DOHH2 (cell line): ENCODE results near the gene DOCK4.

Source experiments
- H3F3A ChIP-seq: fragments of 200-600 bp; sonication (generic), shearing (Covaris generic); 2 replicates; pipeline ENCODE4 v1.6.0; 2016; ENCODE audit warnings: antibody characterized with exemption, mild to moderate bottlenecking; ENCODE audit not compliant: control insufficient read depth, insufficient read depth
- H3K27ac ChIP-seq: fragments of 200-600 bp; sonication (generic); 2 replicates; pipeline ENCODE4 v1.5.1; 2014; ENCODE audit warnings: low read depth, mild to moderate bottlenecking, low read length, moderate library complexity
- H3K27me3 ChIP-seq: fragments of 200-600 bp; sonication (generic); 2 replicates; pipeline ENCODE4 v1.6.1; 2014; ENCODE audit warnings: mild to moderate bottlenecking, low read length, mixed read lengths; ENCODE audit not compliant: control insufficient read depth
- H3K36me3 ChIP-seq: fragments of 200-600 bp; sonication (generic); 2 replicates; pipeline ENCODE4 v1.6.1; 2014; ENCODE audit warnings: mild to moderate bottlenecking, low read length, moderate library complexity, mixed read lengths; ENCODE audit not compliant: control insufficient read depth
- H3K4me1 ChIP-seq: fragments of 200-600 bp; sonication (generic); 2 replicates; pipeline ENCODE4 v1.6.1; 2014; ENCODE audit warnings: mild to moderate bottlenecking, low read length, mixed read lengths; ENCODE audit not compliant: control insufficient read depth
- H3K4me2 ChIP-seq: fragments of 200-600 bp; sonication (generic); 2 replicates; pipeline ENCODE4 v1.6.0; 2014; ENCODE audit warnings: mild to moderate bottlenecking, low read length, moderate library complexity
- H3K4me3 ChIP-seq: fragments of 200-600 bp; sonication (generic); 2 replicates; pipeline ENCODE4 v1.5.1; 2014; ENCODE audit warnings: mild to moderate bottlenecking, low read length, mixed read lengths
- H3K79me2 ChIP-seq: fragments of 200-600 bp; sonication (generic); 2 replicates; pipeline ENCODE4 v1.6.1; 2014; ENCODE audit warnings: mild to moderate bottlenecking, low read length, mixed read lengths; ENCODE audit not compliant: control insufficient read depth
- H3K9me2 ChIP-seq: fragments of 200-600 bp; sonication (generic); replicated peaks from 2 replicates; pipeline ENCODE4 v1.6.1; 2014; ENCODE audit warnings: mild to moderate bottlenecking, low read length, mixed read lengths; ENCODE audit not compliant: control insufficient read depth
- H3K9me3 ChIP-seq: fragments of 200-600 bp; sonication (generic); 2 replicates; pipeline ENCODE4 v1.6.1; 2014; ENCODE audit warnings: antibody characterized with exemption, low read length, mixed read lengths; ENCODE audit not compliant: control insufficient read depth, insufficient read depth
- H4K20me1 ChIP-seq: fragments of 200-600 bp; sonication (generic); 2 replicates; pipeline ENCODE4 v1.6.0; 2014; ENCODE audit warnings: low read depth, mild to moderate bottlenecking, antibody characterized with exemption, low read length, moderate library complexity; ENCODE audit not compliant: control insufficient read depth, insufficient read depth
- EZH2phosphoT487 ChIP-seq: fragments of 200-600 bp; sonication (generic); IDR thresholded peaks from 2 replicates; pipeline ENCODE4 v1.6.1; 2017; ENCODE audit warnings: borderline replicate concordance, mild to moderate bottlenecking, antibody characterized with exemption, low read length, moderate library complexity, mixed read lengths
- TF ChIP-seq, protein P1 (sequence below): fragments of 200-600 bp; sonication (generic); IDR thresholded peaks from one replicate; pipeline ENCODE4 v1.5.1; 2014; ENCODE audit warnings: antibody characterized with exemption, mild to moderate bottlenecking, low read depth, low read length; ENCODE audit not compliant: poor library complexity, severe bottlenecking

The DOCK4 gene

GRCh38 chr7:112197322-112197721, 8.9 kb downstream of the DOCK4 start:
- H3K4me1 ChIP-seq, result peaks cover 3% of the 10 kb centered on the region
- no peak overlapping the region for H3K4me2 ChIP-seq
- H3K27ac ChIP-seq, result no peak overlapping the region
- H3K4me3 ChIP-seq, result no peak overlapping the region
- no peaks in the 10 kb centered on the region for H3K36me3 ChIP-seq
- no peaks in the 10 kb centered on the region for H3K79me2 ChIP-seq
- no peak for TF ChIP-seq EZH2phosphoT487
- TF ChIP-seq, protein P1, sequence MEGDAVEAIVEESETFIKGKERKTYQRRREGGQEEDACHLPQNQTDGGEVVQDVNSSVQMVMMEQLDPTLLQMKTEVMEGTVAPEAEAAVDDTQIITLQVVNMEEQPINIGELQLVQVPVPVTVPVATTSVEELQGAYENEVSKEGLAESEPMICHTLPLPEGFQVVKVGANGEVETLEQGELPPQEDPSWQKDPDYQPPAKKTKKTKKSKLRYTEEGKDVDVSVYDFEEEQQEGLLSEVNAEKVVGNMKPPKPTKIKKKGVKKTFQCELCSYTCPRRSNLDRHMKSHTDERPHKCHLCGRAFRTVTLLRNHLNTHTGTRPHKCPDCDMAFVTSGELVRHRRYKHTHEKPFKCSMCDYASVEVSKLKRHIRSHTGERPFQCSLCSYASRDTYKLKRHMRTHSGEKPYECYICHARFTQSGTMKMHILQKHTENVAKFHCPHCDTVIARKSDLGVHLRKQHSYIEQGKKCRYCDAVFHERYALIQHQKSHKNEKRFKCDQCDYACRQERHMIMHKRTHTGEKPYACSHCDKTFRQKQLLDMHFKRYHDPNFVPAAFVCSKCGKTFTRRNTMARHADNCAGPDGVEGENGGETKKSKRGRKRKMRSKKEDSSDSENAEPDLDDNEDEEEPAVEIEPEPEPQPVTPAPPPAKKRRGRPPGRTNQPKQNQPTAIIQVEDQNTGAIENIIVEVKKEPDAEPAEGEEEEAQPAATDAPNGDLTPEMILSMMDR, result no peak
- no peaks in the 10 kb centered on the region for H3F3A ChIP-seq
- no peaks in the 10 kb centered on the region for H3K9me3 ChIP-seq
- H4K20me1 ChIP-seq, result no peaks in the 10 kb centered on the region
- H3K9me2 ChIP-seq, result no peaks in the 10 kb centered on the region
- H3K27me3 ChIP-seq, result peaks cover 33% of the 10 kb centered on the region

GRCh38 chr7:112195717-112196116, 10.5 kb downstream of the DOCK4 start:
- TF ChIP-seq EZH2phosphoT487, result no peak
- TF ChIP-seq, protein P1, result no peak
- H3K27ac ChIP-seq, result no peak overlapping the region
- H3F3A ChIP-seq, result no peaks in the 10 kb centered on the region
- H3K9me3 ChIP-seq, result no peaks in the 10 kb centered on the region
- H3K4me1 ChIP-seq, result no peaks in the 10 kb centered on the region
- H3K36me3 ChIP-seq, result no peaks in the 10 kb centered on the region
- H4K20me1 ChIP-seq, result no peaks in the 10 kb centered on the region
- no peaks in the 10 kb centered on the region for H3K79me2 ChIP-seq
- H3K4me3 ChIP-seq, result no peak overlapping the region
- H3K27me3 ChIP-seq, result peaks cover 28% of the 10 kb centered on the region
- H3K4me2 ChIP-seq, result no peak overlapping the region
- H3K9me2 ChIP-seq, result no peaks in the 10 kb centered on the region

DNA sequence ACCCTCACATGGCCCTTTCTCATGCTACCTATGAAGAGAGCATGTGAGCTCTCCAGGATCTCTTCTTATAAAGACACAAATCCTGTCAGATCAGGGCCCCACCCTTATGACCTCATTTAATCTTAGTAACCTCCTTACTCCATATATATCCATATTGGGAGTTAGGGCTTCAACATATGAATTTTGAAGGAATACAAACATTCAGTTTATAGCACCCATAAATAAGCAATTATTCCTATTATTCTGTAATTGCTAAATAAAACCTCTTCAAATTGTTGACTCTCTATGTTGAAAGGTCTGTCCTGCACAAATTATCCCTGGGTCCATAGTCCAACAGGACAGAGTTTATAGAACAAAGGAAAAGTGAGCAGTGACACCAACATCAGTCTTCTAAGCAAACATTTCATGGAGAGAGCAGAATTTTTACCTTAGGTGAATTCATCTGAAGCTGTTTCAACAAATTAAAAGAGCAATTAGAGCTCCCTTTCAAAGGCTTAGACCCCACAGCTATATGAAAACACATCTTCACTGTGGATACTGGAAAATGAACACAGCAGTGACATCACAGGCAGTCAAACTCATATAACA, 12.2 kb downstream of the DOCK4 start:
- no peaks in the 10 kb centered on the region for H3K79me2 ChIP-seq
- no peak for TF ChIP-seq EZH2phosphoT487
- TF ChIP-seq, protein P1, result no peak
- no peaks in the 10 kb centered on the region for H4K20me1 ChIP-seq

More for the DNA sequence above, 12.2 kb downstream of the DOCK4 start:
- Histone ChIP-seq H3K27me3 (peaks cover 23% of the 10 kb centered on the region), H3K27ac (no peak overlapping the region), H3K9me3 (no peaks in the 10 kb centered on the region), H3F3A (no peaks in the 10 kb centered on the region), H3K4me1 (no peaks in the 10 kb centered on the region), H3K4me2 (no peak overlapping the region), H3K4me3 (no peak overlapping the region), H3K36me3 (no peaks in the 10 kb centered on the region), H3K9me2 (no peaks in the 10 kb centered on the region)
